ENCODE data around the gene SMCHD1. TPM values are rescaled to one million over a fixed set of nuclear protein-coding genes. Genes with fewer than 3 reads are reported as not detected.

The SMCHD1 gene
- total and polyA plus RNA-seq, 10 of the 15 experiments (the other 5 are each of a cell fraction or from before 2014, with no cell fraction given), result 6.0 to 110 (median 48.0) TPM

DNA sequence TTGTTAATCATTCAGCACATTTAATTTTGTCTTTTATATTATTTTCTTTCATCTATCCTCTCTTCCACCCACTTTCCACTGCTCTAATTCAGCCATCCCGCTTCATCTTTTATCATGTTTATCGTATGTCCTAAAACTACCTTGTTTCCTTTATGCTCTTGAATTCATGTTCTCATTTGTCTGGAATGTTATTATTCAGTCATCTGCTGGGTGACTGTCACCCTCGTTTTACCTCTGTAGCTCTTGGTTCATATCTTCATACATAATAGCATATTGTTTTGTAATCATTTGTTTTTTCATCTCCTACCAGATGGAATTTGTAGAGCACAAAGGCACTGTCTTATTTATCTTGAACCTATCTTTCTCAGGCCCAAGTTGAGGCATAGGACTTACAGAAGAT lies 37.0 kb downstream of the SMCHD1 start:
- intact Hi-C loops (cut with micrococcal nuclease; ENCODE audit: unreplicated experiment), result no loop called here
- no peak overlapping the region for H2AFZ ChIP-seq (ENCODE audit: control insufficient read depth, low read depth, low read length)
- H3K36me3 ChIP-seq (ENCODE audit: control insufficient read depth in 2 of 2, insufficient read depth in 2 of 2, low read length in 1 of 2), result peaks cover 9 to 60% of the 10 kb centered on the region in 2 experiments
- WGBS (ENCODE audit: insufficient coverage, insufficient replicate concordance, low lambda C conversion rate, missing lambda C conversion rate), result 100% methylated on average over 3 of the region's 3 CpGs
- no peaks in the 10 kb centered on the region for H4K20me1 ChIP-seq (ENCODE audit: control insufficient read depth, insufficient read depth)
- H3K4me2 ChIP-seq (ENCODE audit: control insufficient read depth, insufficient read depth), result no peak overlapping the region
- no peaks in the 10 kb centered on the region for H3K4me1 ChIP-seq (ENCODE audit: control insufficient read depth, insufficient read depth, low read length)
- BruUV-seq (replicated peaks), result no TSS peak
- ChIA-PET SMC1A (ENCODE audit: uncharacterized antibody, unreplicated experiment) (interaction anchor here (1.4 to 1.5 kb wide), 2 partner anchors 9 to 18 kb away, joined by 6 read pairs; no protein-coding TSS in a partner anchor), CTCF (interaction anchor here (1.4 kb wide), 1 partner anchor 9 kb away, joined by 3 read pairs; no protein-coding TSS in a partner anchor), POLR2A (interaction anchor here (1.3 kb wide), 1 partner anchor 84 kb away, joined by 3 read pairs; no protein-coding TSS in a partner anchor), RAD21 (ENCODE audit: unreplicated experiment) (no interaction called here)
- peaks cover 3% of the 10 kb centered on the region; the same call in 2 of the 3 replicates for H3K9me3 ChIP-seq (replicated peaks; ENCODE audit: control insufficient read depth, insufficient read depth, low read length)
- in situ Hi-C loops (cut with MboI), result no loop called here
- DNase-seq (ENCODE audit: low read depth, low spot score) (no peak), ATAC-seq (no peak), FAIRE-seq (no peak)
- no peak overlapping the region for H3K9ac ChIP-seq (ENCODE audit: control insufficient read depth, insufficient read depth, low read length)
- H3K79me2 ChIP-seq (ENCODE audit: control insufficient read depth, insufficient read depth, low read length), result peaks cover 8% of the 10 kb centered on the region
- no peak overlapping the region for H3K27ac ChIP-seq (ENCODE audit: control insufficient read depth, insufficient read depth)
- H3K27me3 ChIP-seq (replicated peaks in 1 of 2; ENCODE audit: control insufficient read depth in 2 of 2, insufficient read depth in 2 of 2, low read length in 1 of 2), result no peaks in the 10 kb centered on the region
- H3K4me3 ChIP-seq, result no peak overlapping the region
- TF ChIP-seq MEF2A (IDR thresholded peaks at IDR 0.05; ENCODE audit: insufficient read depth, low read depth, low read length) (no peak), CBX5 (IDR thresholded peaks at IDR 0.05; ENCODE audit: low read depth) (no peak), SREBF2 (IDR thresholded peaks at IDR 0.05; ENCODE audit: low read length) (no peak), IKZF1 (conservative IDR thresholded peaks at IDR 0.05) (no peak), BRCA1 (IDR thresholded peaks at IDR 0.05; ENCODE audit: low read depth, low read length) (no peak), CEBPB (IDR thresholded peaks at IDR 0.05; ENCODE audit: borderline replicate concordance in 1 of 2, low read depth in 2 of 2, low read length in 2 of 2) (no peak)
- TF ChIP-seq, protein P1, sequence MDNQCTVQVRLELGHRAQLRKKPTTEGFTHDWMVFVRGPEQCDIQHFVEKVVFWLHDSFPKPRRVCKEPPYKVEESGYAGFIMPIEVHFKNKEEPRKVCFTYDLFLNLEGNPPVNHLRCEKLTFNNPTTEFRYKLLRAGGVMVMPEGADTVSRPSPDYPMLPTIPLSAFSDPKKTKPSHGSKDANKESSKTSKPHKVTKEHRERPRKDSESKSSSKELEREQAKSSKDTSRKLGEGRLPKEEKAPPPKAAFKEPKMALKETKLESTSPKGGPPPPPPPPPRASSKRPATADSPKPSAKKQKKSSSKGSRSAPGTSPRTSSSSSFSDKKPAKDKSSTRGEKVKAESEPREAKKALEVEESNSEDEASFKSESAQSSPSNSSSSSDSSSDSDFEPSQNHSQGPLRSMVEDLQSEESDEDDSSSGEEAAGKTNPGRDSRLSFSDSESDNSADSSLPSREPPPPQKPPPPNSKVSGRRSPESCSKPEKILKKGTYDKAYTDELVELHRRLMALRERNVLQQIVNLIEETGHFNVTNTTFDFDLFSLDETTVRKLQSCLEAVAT (IDR thresholded peaks at IDR 0.05), result no peak
- TF ChIP-seq, protein P2, sequence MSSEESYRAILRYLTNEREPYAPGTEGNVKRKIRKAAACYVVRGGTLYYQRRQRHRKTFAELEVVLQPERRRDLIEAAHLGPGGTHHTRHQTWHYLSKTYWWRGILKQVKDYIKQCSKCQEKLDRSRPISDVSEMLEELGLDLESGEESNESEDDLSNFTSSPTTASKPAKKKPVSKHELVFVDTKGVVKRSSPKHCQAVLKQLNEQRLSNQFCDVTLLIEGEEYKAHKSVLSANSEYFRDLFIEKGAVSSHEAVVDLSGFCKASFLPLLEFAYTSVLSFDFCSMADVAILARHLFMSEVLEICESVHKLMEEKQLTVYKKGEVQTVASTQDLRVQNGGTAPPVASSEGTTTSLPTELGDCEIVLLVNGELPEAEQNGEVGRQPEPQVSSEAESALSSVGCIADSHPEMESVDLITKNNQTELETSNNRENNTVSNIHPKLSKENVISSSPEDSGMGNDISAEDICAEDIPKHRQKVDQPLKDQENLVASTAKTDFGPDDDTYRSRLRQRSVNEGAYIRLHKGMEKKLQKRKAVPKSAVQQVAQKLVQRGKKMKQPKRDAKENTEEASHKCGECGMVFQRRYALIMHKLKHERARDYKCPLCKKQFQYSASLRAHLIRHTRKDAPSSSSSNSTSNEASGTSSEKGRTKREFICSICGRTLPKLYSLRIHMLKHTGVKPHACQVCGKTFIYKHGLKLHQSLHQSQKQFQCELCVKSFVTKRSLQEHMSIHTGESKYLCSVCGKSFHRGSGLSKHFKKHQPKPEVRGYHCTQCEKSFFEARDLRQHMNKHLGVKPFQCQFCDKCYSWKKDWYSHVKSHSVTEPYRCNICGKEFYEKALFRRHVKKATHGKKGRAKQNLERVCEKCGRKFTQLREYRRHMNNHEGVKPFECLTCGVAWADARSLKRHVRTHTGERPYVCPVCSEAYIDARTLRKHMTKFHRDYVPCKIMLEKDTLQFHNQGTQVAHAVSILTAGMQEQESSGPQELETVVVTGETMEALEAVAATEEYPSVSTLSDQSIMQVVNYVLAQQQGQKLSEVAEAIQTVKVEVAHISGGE (CRISPR knock-in tag; IDR thresholded peaks at IDR 0.05), result no peak
- TF ChIP-seq, protein P3, sequence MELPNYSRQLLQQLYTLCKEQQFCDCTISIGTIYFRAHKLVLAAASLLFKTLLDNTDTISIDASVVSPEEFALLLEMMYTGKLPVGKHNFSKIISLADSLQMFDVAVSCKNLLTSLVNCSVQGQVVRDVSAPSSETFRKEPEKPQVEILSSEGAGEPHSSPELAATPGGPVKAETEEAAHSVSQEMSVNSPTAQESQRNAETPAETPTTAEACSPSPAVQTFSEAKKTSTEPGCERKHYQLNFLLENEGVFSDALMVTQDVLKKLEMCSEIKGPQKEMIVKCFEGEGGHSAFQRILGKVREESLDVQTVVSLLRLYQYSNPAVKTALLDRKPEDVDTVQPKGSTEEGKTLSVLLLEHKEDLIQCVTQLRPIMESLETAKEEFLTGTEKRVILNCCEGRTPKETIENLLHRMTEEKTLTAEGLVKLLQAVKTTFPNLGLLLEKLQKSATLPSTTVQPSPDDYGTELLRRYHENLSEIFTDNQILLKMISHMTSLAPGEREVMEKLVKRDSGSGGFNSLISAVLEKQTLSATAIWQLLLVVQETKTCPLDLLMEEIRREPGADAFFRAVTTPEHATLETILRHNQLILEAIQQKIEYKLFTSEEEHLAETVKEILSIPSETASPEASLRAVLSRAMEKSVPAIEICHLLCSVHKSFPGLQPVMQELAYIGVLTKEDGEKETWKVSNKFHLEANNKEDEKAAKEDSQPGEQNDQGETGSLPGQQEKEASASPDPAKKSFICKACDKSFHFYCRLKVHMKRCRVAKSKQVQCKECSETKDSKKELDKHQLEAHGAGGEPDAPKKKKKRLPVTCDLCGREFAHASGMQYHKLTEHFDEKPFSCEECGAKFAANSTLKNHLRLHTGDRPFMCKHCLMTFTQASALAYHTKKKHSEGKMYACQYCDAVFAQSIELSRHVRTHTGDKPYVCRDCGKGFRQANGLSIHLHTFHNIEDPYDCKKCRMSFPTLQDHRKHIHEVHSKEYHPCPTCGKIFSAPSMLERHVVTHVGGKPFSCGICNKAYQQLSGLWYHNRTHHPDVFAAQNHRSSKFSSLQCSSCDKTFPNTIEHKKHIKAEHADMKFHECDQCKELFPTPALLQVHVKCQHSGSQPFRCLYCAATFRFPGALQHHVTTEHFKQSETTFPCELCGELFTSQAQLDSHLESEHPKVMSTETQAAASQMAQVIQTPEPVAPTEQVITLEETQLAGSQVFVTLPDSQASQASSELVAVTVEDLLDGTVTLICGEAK (IDR thresholded peaks at IDR 0.05; ENCODE audit: borderline replicate concordance), result no peak
- TF ChIP-seq, protein P4, sequence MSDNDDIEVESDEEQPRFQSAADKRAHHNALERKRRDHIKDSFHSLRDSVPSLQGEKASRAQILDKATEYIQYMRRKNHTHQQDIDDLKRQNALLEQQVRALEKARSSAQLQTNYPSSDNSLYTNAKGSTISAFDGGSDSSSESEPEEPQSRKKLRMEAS (IDR thresholded peaks at IDR 0.05; ENCODE audit: low read depth, low read length), result no peak
- TF ChIP-seq, protein P5, sequence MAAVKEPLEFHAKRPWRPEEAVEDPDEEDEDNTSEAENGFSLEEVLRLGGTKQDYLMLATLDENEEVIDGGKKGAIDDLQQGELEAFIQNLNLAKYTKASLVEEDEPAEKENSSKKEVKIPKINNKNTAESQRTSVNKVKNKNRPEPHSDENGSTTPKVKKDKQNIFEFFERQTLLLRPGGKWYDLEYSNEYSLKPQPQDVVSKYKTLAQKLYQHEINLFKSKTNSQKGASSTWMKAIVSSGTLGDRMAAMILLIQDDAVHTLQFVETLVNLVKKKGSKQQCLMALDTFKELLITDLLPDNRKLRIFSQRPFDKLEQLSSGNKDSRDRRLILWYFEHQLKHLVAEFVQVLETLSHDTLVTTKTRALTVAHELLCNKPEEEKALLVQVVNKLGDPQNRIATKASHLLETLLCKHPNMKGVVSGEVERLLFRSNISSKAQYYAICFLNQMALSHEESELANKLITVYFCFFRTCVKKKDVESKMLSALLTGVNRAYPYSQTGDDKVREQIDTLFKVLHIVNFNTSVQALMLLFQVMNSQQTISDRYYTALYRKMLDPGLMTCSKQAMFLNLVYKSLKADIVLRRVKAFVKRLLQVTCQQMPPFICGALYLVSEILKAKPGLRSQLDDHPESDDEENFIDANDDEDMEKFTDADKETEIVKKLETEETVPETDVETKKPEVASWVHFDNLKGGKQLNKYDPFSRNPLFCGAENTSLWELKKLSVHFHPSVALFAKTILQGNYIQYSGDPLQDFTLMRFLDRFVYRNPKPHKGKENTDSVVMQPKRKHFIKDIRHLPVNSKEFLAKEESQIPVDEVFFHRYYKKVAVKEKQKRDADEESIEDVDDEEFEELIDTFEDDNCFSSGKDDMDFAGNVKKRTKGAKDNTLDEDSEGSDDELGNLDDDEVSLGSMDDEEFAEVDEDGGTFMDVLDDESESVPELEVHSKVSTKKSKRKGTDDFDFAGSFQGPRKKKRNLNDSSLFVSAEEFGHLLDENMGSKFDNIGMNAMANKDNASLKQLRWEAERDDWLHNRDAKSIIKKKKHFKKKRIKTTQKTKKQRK (IDR thresholded peaks at IDR 0.05; ENCODE audit: low read depth, low read length), result no peak
